ENCODE measurements around the gene RERE.

The RERE gene

DNA sequence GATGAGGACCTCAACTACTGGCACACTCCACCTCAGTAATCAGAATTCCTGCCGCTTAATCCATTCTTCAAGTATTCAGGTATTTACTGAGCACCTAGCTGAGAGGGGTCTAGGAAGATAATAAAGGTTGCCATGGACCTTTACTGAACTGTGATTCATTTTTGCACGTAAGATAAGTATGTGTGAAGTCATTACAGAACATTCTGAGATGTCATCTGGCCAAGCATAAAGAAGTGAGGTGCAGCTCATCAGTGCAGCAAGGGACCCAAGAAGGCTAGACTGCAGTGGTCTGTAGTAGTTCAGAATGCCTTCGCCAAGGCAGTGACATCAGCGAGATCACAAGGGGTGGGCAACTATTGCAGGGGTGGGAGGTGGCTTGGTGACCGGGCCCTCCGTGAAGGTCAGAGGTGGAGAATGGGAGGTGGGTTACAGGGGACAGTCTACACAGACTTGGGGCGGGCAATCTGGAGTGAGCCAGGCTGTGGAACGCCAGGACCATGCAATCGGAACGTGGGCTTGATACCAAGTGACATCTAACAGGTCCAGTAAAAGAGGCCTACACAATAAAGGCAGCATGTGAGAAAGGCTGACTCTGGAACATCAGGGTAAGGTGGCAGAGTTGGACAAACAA, 392.2 kb downstream of the RERE start:
- H3K27me3 ChIP-seq (ENCODE audit: control insufficient read depth in 1 of 2, insufficient read depth in 2 of 2, low read length in 2 of 2) = no peaks in the 10 kb centered on the region
- H3K36me3 ChIP-seq (ENCODE audit: insufficient read depth, low read length) = peaks cover under 1% of the 10 kb centered on the region
- H3K9ac ChIP-seq (ENCODE audit: low read length) = no peak overlapping the region
- no peaks in the 10 kb centered on the region for H3K9me3 ChIP-seq (ENCODE audit: low read length)
- peak overlapping the region; percentile 91 for H3K27ac ChIP-seq (ENCODE audit: low read depth, low read length)
- H3K4me1 ChIP-seq (ENCODE audit: insufficient read depth, low read length) = peaks cover 64% of the 10 kb centered on the region
- no peak overlapping the region for H3K4me3 ChIP-seq (ENCODE audit: low read depth in 1 of 2, low read length in 2 of 2)

DNA sequence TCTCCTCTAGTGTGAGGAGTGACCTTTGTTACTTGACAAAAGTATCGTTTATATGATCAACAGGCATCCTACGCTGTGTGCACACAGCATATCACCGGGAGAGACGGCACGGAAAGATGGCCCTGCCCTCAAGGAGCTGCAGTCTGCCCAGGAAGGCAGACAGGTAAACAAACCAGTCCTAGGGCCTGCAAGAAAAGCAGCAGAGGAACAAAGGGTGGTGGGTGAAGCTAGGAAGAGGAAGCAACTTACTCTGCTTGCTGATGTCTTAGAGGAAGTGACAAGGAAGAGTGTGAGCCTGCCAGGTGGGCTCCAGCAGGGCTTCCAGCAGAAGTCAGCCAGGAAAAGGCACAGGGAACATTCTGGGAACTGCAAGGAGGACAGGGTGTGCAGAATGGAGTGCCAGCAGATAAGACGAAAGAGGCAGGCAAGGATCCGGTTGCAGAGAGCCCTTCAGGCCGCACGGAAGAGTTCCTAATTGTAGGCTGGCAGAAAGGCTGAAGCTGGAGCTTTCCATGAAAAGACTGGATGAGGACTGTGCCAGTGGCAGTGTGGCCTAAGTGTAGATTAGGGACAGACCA, 392.8 kb downstream of the RERE start:
- Histone ChIP-seq H3K27ac (ENCODE audit: low read depth, low read length) (peak overlapping the region; percentile 91), H3K4me1 (ENCODE audit: insufficient read depth, low read length) (peaks cover 65% of the 10 kb centered on the region), H3K4me3 (ENCODE audit: low read depth in 1 of 2, low read length in 2 of 2) (peak overlapping the region; percentile 55 to 66), H3K36me3 (ENCODE audit: insufficient read depth, low read length) (peaks cover 7% of the 10 kb centered on the region), H3K9ac (ENCODE audit: low read length) (peak overlapping the region; percentile 55), H3K9me3 (ENCODE audit: low read length) (no peaks in the 10 kb centered on the region), H3K27me3 (ENCODE audit: control insufficient read depth in 1 of 2, insufficient read depth in 2 of 2, low read length in 2 of 2) (no peaks in the 10 kb centered on the region)

DNA sequence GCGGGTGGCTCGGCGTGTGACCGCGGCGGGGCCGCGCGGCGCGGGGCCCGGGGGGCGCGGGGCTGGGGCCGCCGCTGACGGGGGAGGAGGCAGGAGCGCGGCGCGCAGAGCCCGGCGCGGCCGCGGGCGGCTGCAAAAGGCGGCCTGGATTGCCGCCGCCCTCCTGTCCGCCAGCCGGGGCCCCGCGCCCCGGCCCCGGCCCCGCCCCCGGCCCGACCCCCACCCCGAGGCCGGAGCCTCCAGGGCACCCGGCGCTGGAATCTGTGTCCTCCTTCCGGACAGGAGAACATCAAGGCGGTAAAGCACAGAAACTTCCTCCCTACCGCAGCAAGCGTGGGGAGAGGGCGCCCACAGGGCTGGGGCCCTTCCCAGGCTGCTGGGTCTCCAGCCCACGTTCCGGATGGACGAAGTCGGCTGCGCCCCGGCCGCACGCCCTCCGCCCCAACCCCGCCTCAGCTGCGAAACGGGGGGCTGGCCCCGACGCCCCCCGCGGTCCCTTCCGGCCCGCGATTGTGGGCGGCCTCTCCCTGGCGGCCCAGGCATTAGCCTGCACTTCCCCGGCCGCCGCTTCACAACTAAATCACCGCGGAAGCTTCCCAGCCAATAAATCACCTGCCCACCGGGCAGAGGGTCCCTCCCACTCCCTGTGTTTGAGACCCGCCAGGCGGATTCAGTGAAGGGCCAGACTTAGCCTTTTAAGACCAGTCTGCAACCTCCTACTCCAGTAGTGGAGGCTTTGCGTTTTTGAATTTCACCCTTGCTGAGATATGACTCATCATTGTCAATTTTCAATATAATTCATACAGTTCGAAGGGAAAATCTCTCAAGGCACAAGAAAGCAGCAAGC, 393.5 kb downstream of the RERE start:
- Histone ChIP-seq H3K27ac (ENCODE audit: low read depth, low read length) (peak overlapping the region; percentile 95), H3K9me3 (ENCODE audit: low read length) (no peaks in the 10 kb centered on the region), H3K27me3 (ENCODE audit: control insufficient read depth in 1 of 2, insufficient read depth in 2 of 2, low read length in 2 of 2) (no peaks in the 10 kb centered on the region), H3K4me1 (ENCODE audit: insufficient read depth, low read length) (peaks cover 65% of the 10 kb centered on the region), H3K4me3 (ENCODE audit: low read depth in 1 of 2, low read length in 2 of 2) (peak overlapping the region; percentile 55 to 88), H3K36me3 (ENCODE audit: insufficient read depth, low read length) (peaks cover 9% of the 10 kb centered on the region), H3K9ac (ENCODE audit: low read length) (peak overlapping the region; percentile 55)

DNA sequence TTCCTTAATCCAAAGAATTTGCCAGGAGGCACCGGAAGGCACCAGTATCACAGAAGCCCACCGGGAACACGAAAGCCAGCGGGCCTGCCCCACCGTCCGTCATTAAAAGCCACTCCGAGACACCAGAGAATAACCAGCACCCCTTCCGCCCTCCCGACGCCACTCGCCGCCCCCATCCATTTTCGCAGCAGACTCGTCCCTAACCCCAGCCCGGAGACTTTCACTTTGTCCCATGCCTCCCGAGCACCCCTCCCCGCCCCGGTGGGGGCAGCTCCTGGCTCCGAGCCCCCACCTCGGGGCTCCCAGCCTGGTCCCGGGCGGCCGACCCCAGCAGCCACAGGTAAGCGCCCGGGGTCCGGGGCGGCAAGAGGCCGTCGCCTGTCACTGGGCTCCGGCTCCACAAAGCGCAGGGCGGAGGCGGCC, 394.2 kb downstream of the RERE start:
- H3K4me1 ChIP-seq (ENCODE audit: insufficient read depth, low read length) = peaks cover 66% of the 10 kb centered on the region
- no peaks in the 10 kb centered on the region for H3K27me3 ChIP-seq (ENCODE audit: control insufficient read depth in 1 of 2, insufficient read depth in 2 of 2, low read length in 2 of 2)
- H3K36me3 ChIP-seq (ENCODE audit: insufficient read depth, low read length) = peaks cover 12% of the 10 kb centered on the region
- H3K4me3 ChIP-seq (ENCODE audit: low read depth in 1 of 2, low read length in 2 of 2) = peak overlapping the region; percentile 74 to 88
- H3K9me3 ChIP-seq (ENCODE audit: low read length) = no peaks in the 10 kb centered on the region
- peak overlapping the region; percentile 81 for H3K9ac ChIP-seq (ENCODE audit: low read length)
- H3K27ac ChIP-seq (ENCODE audit: low read depth, low read length) = peak overlapping the region; percentile 95

DNA sequence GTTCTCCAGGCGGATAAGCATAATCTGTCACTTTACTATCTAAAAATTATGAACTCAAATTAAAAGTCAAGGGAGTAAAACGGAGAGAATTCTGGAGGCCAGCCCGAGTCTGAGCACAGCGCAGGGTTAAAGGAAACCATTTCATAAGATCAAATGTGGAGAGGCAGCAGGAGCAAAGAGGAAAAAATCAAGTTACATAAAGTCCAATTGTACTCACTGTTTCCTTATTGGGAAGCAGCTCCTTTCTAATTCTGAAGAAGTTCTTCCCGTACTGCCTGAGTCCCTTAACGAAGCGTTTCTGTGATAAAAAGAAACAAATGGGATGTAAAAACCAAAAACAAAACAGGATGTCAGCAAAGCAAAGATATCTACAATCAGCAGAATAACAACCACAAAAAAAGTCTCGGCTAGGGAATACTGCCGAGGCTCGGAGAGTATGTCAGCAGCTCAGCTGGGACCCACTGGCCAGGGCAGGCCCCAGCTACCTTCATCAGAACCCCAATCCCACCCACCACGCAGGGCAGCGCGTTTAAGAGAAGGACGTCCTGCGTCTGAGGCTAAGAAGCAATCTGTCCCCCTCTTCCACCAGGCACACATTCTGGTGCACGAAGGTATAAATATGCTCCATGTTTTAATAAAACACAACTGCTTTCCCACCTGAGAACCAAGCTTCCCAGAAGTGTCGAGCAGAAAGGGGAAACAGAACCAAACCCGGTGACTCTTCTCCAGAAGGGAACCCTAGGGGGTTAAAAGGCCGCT, 394.8 kb downstream of the RERE start:
- H3K27ac ChIP-seq (ENCODE audit: low read depth, low read length) = peak overlapping the region; percentile 95
- H3K4me1 ChIP-seq (ENCODE audit: insufficient read depth, low read length) = peaks cover 66% of the 10 kb centered on the region
- H3K4me3 ChIP-seq (ENCODE audit: low read depth in 1 of 2, low read length in 2 of 2) = peak overlapping the region; percentile 74 to 88
- H3K9ac ChIP-seq (ENCODE audit: low read length) = peak overlapping the region; percentile 81
- H3K27me3 ChIP-seq (ENCODE audit: control insufficient read depth in 1 of 2, insufficient read depth in 2 of 2, low read length in 2 of 2) = no peaks in the 10 kb centered on the region
- H3K9me3 ChIP-seq (ENCODE audit: low read length) = no peaks in the 10 kb centered on the region
- peaks cover 17% of the 10 kb centered on the region for H3K36me3 ChIP-seq (ENCODE audit: insufficient read depth, low read length)

DNA sequence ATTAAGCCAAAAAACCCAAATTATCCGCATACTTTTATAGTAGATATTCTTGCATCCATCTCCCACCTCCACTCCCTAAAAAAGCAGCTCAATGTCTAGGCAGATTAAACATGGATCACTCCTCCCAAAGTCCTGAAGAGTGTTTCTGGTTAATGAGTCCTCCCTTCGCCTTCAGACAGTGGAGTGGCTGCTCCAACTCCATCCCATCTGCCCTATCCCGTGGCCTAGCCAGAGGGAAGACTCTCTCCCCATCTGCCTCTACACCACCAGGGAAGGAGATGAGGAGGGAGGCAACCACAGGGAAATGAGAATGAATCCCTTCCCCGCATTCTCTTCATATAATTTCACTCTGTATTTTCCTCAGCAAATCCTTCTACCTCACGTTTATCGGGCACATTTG, 395.7 kb downstream of the RERE start:
- Histone ChIP-seq H3K4me1 (ENCODE audit: insufficient read depth, low read length) (peaks cover 66% of the 10 kb centered on the region), H3K9me3 (ENCODE audit: low read length) (no peaks in the 10 kb centered on the region), H3K27me3 (ENCODE audit: control insufficient read depth in 1 of 2, insufficient read depth in 2 of 2, low read length in 2 of 2) (no peaks in the 10 kb centered on the region), H3K9ac (ENCODE audit: low read length) (peak overlapping the region; percentile 81), H3K4me3 (ENCODE audit: low read depth in 1 of 2, low read length in 2 of 2) (peak overlapping the region; percentile 74 to 88), H3K27ac (ENCODE audit: low read depth, low read length) (peak overlapping the region; percentile 95), H3K36me3 (ENCODE audit: insufficient read depth, low read length) (peaks cover 17% of the 10 kb centered on the region)

DNA sequence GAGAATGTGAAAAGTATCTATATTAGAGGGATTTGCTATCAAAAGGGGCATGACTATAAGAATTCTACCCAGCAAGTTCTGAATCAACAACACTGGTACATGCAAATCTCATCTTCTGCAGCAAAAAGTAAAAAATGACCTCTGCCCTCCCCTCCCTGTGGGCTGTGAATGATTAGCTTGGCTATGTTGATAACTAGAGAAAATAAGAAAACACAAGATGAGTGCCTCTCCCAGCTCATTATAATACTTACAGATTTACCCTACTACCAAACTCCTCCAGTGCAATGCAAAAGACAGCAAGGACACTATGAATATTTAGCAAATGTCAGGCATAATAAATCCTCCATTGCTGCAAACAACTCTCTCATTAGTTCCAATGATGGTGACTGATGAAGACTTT, 397.1 kb downstream of the RERE start:
- Histone ChIP-seq H3K4me1 (ENCODE audit: insufficient read depth, low read length) (peaks cover 70% of the 10 kb centered on the region), H3K9ac (ENCODE audit: low read length) (peak overlapping the region; percentile 81)

DNA sequence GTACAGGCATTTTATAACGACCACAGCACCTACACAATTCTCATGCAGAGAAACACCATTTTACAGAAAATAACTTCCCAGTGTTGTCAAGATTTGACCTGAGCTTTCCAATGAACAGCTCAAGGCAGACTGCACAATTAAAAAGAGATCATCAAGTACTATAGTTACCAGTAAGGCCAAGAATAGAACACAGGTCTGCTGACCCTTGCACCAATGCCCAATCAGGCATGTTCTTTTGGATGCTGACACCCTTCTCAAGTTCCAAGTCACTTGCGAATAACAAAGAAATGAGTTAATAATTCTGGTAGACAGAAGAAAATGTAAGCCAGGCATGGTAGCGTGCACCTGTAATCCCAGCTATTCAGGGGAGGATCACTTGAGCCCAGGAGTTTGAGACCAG, 397.6 kb downstream of the RERE start:
- Histone ChIP-seq H3K36me3 (ENCODE audit: insufficient read depth, low read length) (peaks cover 17% of the 10 kb centered on the region), H3K4me1 (ENCODE audit: insufficient read depth, low read length) (peaks cover 70% of the 10 kb centered on the region), H3K27me3 (ENCODE audit: control insufficient read depth in 1 of 2, insufficient read depth in 2 of 2, low read length in 2 of 2) (no peaks in the 10 kb centered on the region), H3K27ac (ENCODE audit: low read depth, low read length) (peak overlapping the region; percentile 95), H3K9ac (ENCODE audit: low read length) (peak overlapping the region; percentile 81), H3K9me3 (ENCODE audit: low read length) (no peaks in the 10 kb centered on the region), H3K4me3 (ENCODE audit: low read depth in 1 of 2, low read length in 2 of 2) (peak overlapping the region; percentile 7 to 74)

More for the DNA sequence above, 397.1 kb downstream of the RERE start:
- H3K9me3 ChIP-seq (ENCODE audit: low read length) = no peaks in the 10 kb centered on the region
- H3K36me3 ChIP-seq (ENCODE audit: insufficient read depth, low read length) = peaks cover 17% of the 10 kb centered on the region
- no peaks in the 10 kb centered on the region for H3K27me3 ChIP-seq (ENCODE audit: control insufficient read depth in 1 of 2, insufficient read depth in 2 of 2, low read length in 2 of 2)
- peak overlapping the region; percentile 95 for H3K27ac ChIP-seq (ENCODE audit: low read depth, low read length)
- H3K4me3 ChIP-seq (ENCODE audit: low read depth in 1 of 2, low read length in 2 of 2) = peak overlapping the region; percentile 13 to 74

DNA sequence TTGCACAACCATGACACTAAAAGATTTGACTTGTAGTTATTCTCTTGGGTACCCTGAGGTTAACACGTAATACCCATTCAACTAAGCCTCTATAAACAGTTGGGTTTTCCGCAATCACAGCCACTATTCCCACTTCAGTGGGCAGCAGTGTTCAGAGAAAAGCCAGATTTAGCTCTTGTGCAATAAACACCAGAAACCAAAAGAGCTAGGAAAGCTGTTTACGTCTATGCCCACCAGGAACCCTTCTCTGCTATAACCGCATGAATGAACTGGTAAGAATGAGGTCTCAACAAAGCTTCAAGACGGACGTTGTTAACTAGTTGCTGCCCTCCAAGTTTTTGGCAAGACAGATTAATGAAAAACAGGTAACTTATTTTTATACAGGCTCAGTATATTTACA, 398.3 kb downstream of the RERE start:
- Histone ChIP-seq H3K4me3 (ENCODE audit: low read depth in 1 of 2, low read length in 2 of 2) (peak overlapping the region; percentile 22 to 74), H3K9ac (ENCODE audit: low read length) (peak overlapping the region; percentile 81), H3K4me1 (ENCODE audit: insufficient read depth, low read length) (peaks cover 70% of the 10 kb centered on the region), H3K27ac (ENCODE audit: low read depth, low read length) (peak overlapping the region; percentile 95), H3K27me3 (ENCODE audit: control insufficient read depth in 1 of 2, insufficient read depth in 2 of 2, low read length in 2 of 2) (no peaks in the 10 kb centered on the region), H3K36me3 (ENCODE audit: insufficient read depth, low read length) (peaks cover 17% of the 10 kb centered on the region), H3K9me3 (ENCODE audit: low read length) (no peaks in the 10 kb centered on the region)

DNA sequence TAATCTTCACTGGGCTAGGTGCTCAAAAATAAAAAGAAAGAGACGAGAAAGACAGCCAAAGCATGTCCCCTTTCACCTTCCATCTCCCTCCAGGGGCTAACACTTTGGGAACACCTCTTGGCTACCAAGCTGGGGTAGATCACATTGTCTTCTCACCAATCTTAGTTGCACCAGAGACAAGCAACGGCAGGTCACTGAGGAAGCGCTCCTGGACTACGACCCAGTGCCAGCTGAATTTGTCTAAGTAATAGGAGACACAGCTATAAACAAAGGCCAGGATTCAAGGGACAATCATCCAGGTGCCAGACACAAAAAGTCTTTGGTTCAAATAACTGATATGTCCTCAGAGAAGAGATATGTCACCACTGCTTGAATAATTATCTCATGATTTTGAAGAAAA, 399.1 kb downstream of the RERE start:
- Histone ChIP-seq H3K36me3 (ENCODE audit: insufficient read depth, low read length) (peaks cover 17% of the 10 kb centered on the region), H3K4me1 (ENCODE audit: insufficient read depth, low read length) (peaks cover 77% of the 10 kb centered on the region), H3K4me3 (ENCODE audit: low read depth in 1 of 2, low read length in 2 of 2) (no peak overlapping the region), H3K9ac (ENCODE audit: low read length) (no peak overlapping the region), H3K27me3 (ENCODE audit: control insufficient read depth in 1 of 2, insufficient read depth in 2 of 2, low read length in 2 of 2) (no peaks in the 10 kb centered on the region), H3K27ac (ENCODE audit: low read depth, low read length) (no peak overlapping the region), H3K9me3 (ENCODE audit: low read length) (no peaks in the 10 kb centered on the region)

DNA sequence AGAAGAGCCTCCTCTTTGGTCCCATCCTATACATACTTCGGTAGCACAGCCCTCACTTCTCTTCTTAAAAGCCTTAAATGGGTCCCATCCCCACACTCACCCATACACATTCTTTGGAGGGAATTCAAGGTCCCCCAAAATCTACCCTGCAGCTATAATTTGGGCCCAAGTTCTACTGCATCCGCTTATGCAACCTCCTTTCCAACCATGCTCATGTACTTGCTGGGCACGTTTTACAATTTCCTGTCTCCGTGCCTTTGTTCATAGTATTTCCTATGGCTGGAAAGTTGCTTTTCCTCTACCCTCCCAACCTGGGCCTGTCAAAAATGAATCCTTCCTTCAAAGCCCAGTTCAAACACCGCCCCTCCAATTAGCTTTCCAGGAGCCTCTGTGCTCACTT, 399.8 kb downstream of the RERE start:
- Histone ChIP-seq H3K27me3 (ENCODE audit: control insufficient read depth in 1 of 2, insufficient read depth in 2 of 2, low read length in 2 of 2) (no peaks in the 10 kb centered on the region), H3K4me3 (ENCODE audit: low read depth in 1 of 2, low read length in 2 of 2) (peak overlapping the region in 1 of 2 donors; percentile 9), H3K36me3 (ENCODE audit: insufficient read depth, low read length) (peaks cover 17% of the 10 kb centered on the region), H3K9me3 (ENCODE audit: low read length) (no peaks in the 10 kb centered on the region), H3K4me1 (ENCODE audit: insufficient read depth, low read length) (peaks cover 82% of the 10 kb centered on the region), H3K27ac (ENCODE audit: low read depth, low read length) (peak overlapping the region; percentile 1), H3K9ac (ENCODE audit: low read length) (no peak overlapping the region)

Data from muscle layer of colon (tissue), 2 donors.